HEK293 (cell line): ENCODE measurements around the gene NUDT22.

Experiments
- CTCF ChIA-PET: fragments of 350-600 bp; formaldehyde crosslinking; extraction: SDS; loops from one replicate; lab custom pipeline; 2021; ENCODE audit warnings: antibody characterized with exemption; lab: Yijun Ruan, JAX
- POLR2A ChIA-PET: fragments of 300-600 bp; formaldehyde crosslinking; extraction: SDS; loops from one replicate; lab custom pipeline; 2020; ENCODE audit warnings: antibody characterized with exemption, inconsistent platforms; lab: Yijun Ruan, JAX
- H3K27ac ChIP-seq: fragments of 200-500 bp; sonication (Bioruptor generic); 2 replicates; pipeline ENCODE4 v1.5.1; 2014; ENCODE audit warnings: low read depth, low read length, control low read depth, inconsistent platforms; ENCODE audit errors: extremely low read depth
- H3K36me3 ChIP-seq, 2 experiments: fragments of 200-500 bp in 1 of 2; sonication (Bioruptor generic) in 1 of 2; 1 replicate in 1 of 2; 2 replicates in 1 of 2; pipeline ENCODE4 v1.5.1; 2014 to 2017; ENCODE audit warnings: inconsistent platforms in 2 of 2, low read length in 2 of 2; ENCODE audit not compliant: control insufficient read depth in 2 of 2, insufficient read depth in 1 of 2
- H3K4me1 ChIP-seq: fragments of 200-500 bp; sonication (Bioruptor generic); 2 replicates; pipeline ENCODE4 v1.5.1; 2014; ENCODE audit warnings: mild to moderate bottlenecking, low read length, inconsistent platforms; ENCODE audit not compliant: control insufficient read depth, insufficient read depth
- H3K4me3 ChIP-seq: 2 replicates; pipeline ENCODE4 v1.5.1; 2011; ENCODE audit warnings: low read depth, mild to moderate bottlenecking, control low read depth, low read length, moderate library complexity
- H3K9me3 ChIP-seq: fragments of 200-500 bp; sonication (Bioruptor generic); 2 replicates; pipeline ENCODE4 v1.5.1; 2014; ENCODE audit warnings: low read depth, low read length, inconsistent platforms; ENCODE audit not compliant: control insufficient read depth, insufficient read depth
- IKZF3 ChIP-seq: fragments of 450-650 bp; IDR thresholded peaks from 2 replicates; pipeline ENCODE4 v1.5.0; 2018; ENCODE audit warnings: missing biosample characterization, mild to moderate bottlenecking, missing genetic modification characterization, moderate library complexity
- KLF1 ChIP-seq: fragments of 450-650 bp; formaldehyde crosslinking; IDR thresholded peaks from 2 replicates; pipeline ENCODE4 v1.5.1; 2016; ENCODE audit warnings: missing biosample characterization, missing genetic modification characterization
- KLF10 ChIP-seq: fragments of 450-650 bp; IDR thresholded peaks from 2 replicates; pipeline ENCODE4 v1.5.1; 2018; ENCODE audit warnings: missing biosample characterization, mild to moderate bottlenecking, missing genetic modification characterization
- KLF16 ChIP-seq: fragments of 450-650 bp; formaldehyde crosslinking; IDR thresholded peaks from 2 replicates; pipeline ENCODE4 v1.5.1; 2017; ENCODE audit warnings: missing biosample characterization, missing genetic modification characterization
- RBAK ChIP-seq: fragments of 450-650 bp; formaldehyde crosslinking; IDR thresholded peaks from 2 replicates; pipeline ENCODE4 v1.5.1; 2016; ENCODE audit warnings: missing biosample characterization, missing genetic modification characterization
- SCRT1 ChIP-seq: fragments of 450-650 bp; formaldehyde crosslinking; IDR thresholded peaks from 2 replicates; pipeline ENCODE4 v1.5.1; 2016; ENCODE audit warnings: missing biosample characterization, missing genetic modification characterization, borderline replicate concordance
- SETDB1 ChIP-seq: IDR thresholded peaks from one replicate; pipeline ENCODE4 v1.6.1; 2017; ENCODE audit warnings: mild to moderate bottlenecking, low read length, moderate library complexity, mixed read lengths; ENCODE audit not compliant: insufficient read length
- SP2 ChIP-seq: fragments of 450-650 bp; formaldehyde crosslinking; IDR thresholded peaks from 2 replicates; pipeline ENCODE4 v1.5.1; 2016; ENCODE audit warnings: missing biosample characterization, missing genetic modification characterization
- ZIC2 ChIP-seq: fragments of 450-650 bp; formaldehyde crosslinking; IDR thresholded peaks from 2 replicates; pipeline ENCODE4 v1.5.1; 2016; ENCODE audit warnings: missing biosample characterization, missing genetic modification characterization
- ZNF10 ChIP-seq: fragments of 450-650 bp; formaldehyde crosslinking; IDR thresholded peaks from 2 replicates; pipeline ENCODE4 v1.5.1; 2017; ENCODE audit warnings: missing biosample characterization, missing genetic modification characterization
- ZNF121 ChIP-seq: fragments of 450-650 bp; formaldehyde crosslinking; IDR thresholded peaks from 2 replicates; pipeline ENCODE4 v1.5.1; 2016; ENCODE audit warnings: missing biosample characterization, missing genetic modification characterization
- ZNF214 ChIP-seq: fragments of 450-650 bp; formaldehyde crosslinking; IDR thresholded peaks from 2 replicates; pipeline ENCODE4 v1.5.1; 2017; ENCODE audit warnings: missing biosample characterization, mild to moderate bottlenecking, missing genetic modification characterization, borderline replicate concordance
- ZNF274 ChIP-seq, 2 experiments: fragments of 200-500 bp in 1 of 2; fragments of 450-650 bp in 1 of 2; sonication (Bioruptor generic) in 1 of 2; formaldehyde crosslinking in 1 of 2; IDR thresholded peaks; 2 replicates each; pipeline versions ENCODE4 v1.5.1 to v1.6.1; 2014 to 2016; ENCODE audit warnings: borderline replicate concordance in 1 of 2, inconsistent platforms in 1 of 2, low read length in 1 of 2, missing biosample characterization in 1 of 2, missing genetic modification characterization in 1 of 2
- ZNF335 ChIP-seq: fragments of 450-650 bp; formaldehyde crosslinking; conservative IDR thresholded peaks from 2 replicates; pipeline ENCODE4 v1.5.1; 2016; ENCODE audit warnings: missing biosample characterization, missing genetic modification characterization
- ZNF341 ChIP-seq: fragments of 450-650 bp; formaldehyde crosslinking; IDR thresholded peaks from 2 replicates; pipeline ENCODE4; 2016; ENCODE audit warnings: low read depth, missing biosample characterization, missing genetic modification characterization
- ZNF473 ChIP-seq: fragments of 450-650 bp; formaldehyde crosslinking; IDR thresholded peaks from 2 replicates; pipeline ENCODE4 v1.5.1; 2017; ENCODE audit warnings: missing biosample characterization, missing genetic modification characterization
- ZNF549 ChIP-seq: fragments of 450-650 bp; IDR thresholded peaks from 2 replicates; pipeline ENCODE4 v1.5.1; 2018; ENCODE audit warnings: missing biosample characterization, missing genetic modification characterization, mild to moderate bottlenecking, inconsistent platforms, moderate library complexity
- ZNF571 ChIP-seq: fragments of 450-650 bp; formaldehyde crosslinking; IDR thresholded peaks from 2 replicates; pipeline ENCODE4 v1.5.0; 2017; ENCODE audit warnings: missing biosample characterization, missing genetic modification characterization
- ZNF621 ChIP-seq: fragments of 450-650 bp; formaldehyde crosslinking; IDR thresholded peaks from 2 replicates; pipeline ENCODE4 v1.5.1; 2017; ENCODE audit warnings: missing biosample characterization, missing genetic modification characterization
- ZNF670 ChIP-seq: fragments of 450-650 bp; formaldehyde crosslinking; IDR thresholded peaks from 2 replicates; pipeline ENCODE4 v1.5.1; 2016; ENCODE audit warnings: missing biosample characterization, missing genetic modification characterization, low read depth
- ZNF830 ChIP-seq: fragments of 450-650 bp; IDR thresholded peaks from 2 replicates; pipeline ENCODE4 v1.5.0; 2018; ENCODE audit warnings: missing biosample characterization, missing genetic modification characterization, low read depth, mild to moderate bottlenecking, moderate library complexity
- ZSCAN30 ChIP-seq: fragments of 450-650 bp; IDR thresholded peaks from 2 replicates; pipeline ENCODE4 v1.5.1; 2018; ENCODE audit warnings: missing biosample characterization, mild to moderate bottlenecking, missing genetic modification characterization, moderate library complexity
- TF ChIP-seq, protein P1 (sequence below): fragments of 450-650 bp; formaldehyde crosslinking; IDR thresholded peaks from 2 replicates; pipeline ENCODE4 v1.5.1; 2016; ENCODE audit warnings: missing biosample characterization, missing genetic modification characterization
- TF ChIP-seq, protein P2 (sequence below): fragments of 450-650 bp; formaldehyde crosslinking; IDR thresholded peaks from 2 replicates; pipeline ENCODE4 v1.5.1; 2017; ENCODE audit warnings: missing biosample characterization, mild to moderate bottlenecking, missing genetic modification characterization, moderate library complexity
- TF ChIP-seq, protein P3 (sequence below): fragments of 450-650 bp; formaldehyde crosslinking; IDR thresholded peaks from 2 replicates; pipeline ENCODE4 v1.5.1; 2016; ENCODE audit warnings: missing biosample characterization, missing genetic modification characterization
- TF ChIP-seq, protein P4 (sequence below): fragments of 450-650 bp; formaldehyde crosslinking; IDR thresholded peaks from 2 replicates; pipeline ENCODE4 v1.5.1; 2016; ENCODE audit warnings: missing biosample characterization, missing genetic modification characterization, low read depth
- TF ChIP-seq, protein P5 (sequence below): fragments of 450-650 bp; formaldehyde crosslinking; IDR thresholded peaks from 2 replicates; pipeline ENCODE4 v1.5.1; 2016; ENCODE audit warnings: missing biosample characterization, missing genetic modification characterization

NUDT22 gene

DNA sequence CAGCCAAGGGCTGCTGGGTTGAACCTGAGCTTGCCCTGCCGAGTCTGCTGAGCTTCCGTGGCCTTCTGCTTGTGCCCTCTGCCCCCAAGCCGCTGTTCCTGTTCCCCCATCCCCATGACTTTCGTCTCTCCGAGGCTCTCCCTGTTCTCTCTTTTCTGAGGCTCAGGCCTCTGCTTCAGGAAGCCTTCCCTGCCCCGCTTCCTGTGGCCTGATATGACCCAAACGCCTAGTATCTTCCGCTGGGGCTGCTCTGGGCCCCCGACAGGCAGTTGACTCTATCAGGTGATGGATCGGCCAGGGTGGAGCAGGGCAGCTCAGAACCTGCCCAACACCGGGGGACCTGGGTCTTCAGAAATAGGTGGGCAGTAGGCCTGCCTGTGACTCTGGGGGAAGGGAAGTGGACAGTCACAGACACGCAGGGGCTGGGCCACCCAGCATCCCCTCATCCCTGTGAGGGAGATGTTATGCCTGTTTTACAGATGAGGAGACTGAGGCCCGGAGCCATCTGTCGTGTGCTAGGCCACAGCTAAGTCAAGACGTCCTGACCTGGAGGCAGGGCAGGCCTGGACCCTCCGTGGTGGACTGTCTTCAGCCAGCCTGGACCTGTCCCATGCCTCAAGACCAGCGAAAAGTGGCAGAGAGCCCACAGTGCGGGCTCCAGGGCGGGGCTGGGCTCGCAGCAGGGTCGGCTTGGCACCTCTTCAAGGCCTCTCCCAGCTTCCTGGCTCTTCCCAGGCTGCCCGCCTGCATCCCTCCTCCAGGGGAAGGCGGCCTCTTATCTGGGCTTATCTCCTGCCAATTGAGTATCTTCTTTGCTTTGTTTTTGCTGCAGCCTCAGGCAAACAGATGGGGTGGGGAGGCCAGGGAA is 42.2 kb downstream of the NUDT22 start:
- Histone ChIP-seq H3K4me1 (peaks cover 2% of the 10 kb centered on the region; the same call in 1 of the 2 replicates), H3K36me3 (peaks cover 0 to 39% of the 10 kb centered on the region in 2 experiments; a peak in 1 of 3 replicates), H3K9me3 (no peaks in the 10 kb centered on the region), H3K27ac (peak overlapping the region; percentile 83), H3K4me3 (no peak overlapping the region)
- POLR2A ChIA-PET: interaction anchor here (0.6 to 7.0 kb wide), 11 partner anchors 10 to 87 kb away, joined by 3 to 96 read pairs (median 5); partner anchors contain the start of genes BAD, FERMT3, FKBP2 and GPR137
- CTCF ChIA-PET: interaction anchor here (0.7 to 6.8 kb wide), 6 partner anchors 16 to 382 kb away, joined by 3 to 81 read pairs (median 4); partner anchors contain the start of genes CATSPERZ, ESRRA and PLCB3
- TF ChIP-seq, protein P1, sequence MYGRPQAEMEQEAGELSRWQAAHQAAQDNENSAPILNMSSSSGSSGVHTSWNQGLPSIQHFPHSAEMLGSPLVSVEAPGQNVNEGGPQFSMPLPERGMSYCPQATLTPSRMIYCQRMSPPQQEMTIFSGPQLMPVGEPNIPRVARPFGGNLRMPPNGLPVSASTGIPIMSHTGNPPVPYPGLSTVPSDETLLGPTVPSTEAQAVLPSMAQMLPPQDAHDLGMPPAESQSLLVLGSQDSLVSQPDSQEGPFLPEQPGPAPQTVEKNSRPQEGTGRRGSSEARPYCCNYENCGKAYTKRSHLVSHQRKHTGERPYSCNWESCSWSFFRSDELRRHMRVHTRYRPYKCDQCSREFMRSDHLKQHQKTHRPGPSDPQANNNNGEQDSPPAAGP (tag by site-specific recombination): 0 out of 2 replicates have a peak, but pooled peaks have one; percentile 18
- no peak for TF ChIP-seq ZNF830 (tag by site-specific recombination)
- TF ChIP-seq RBAK (tag by site-specific recombination): no peak
- no peak for TF ChIP-seq ZNF571
- no peak for TF ChIP-seq ZNF214 (tag by site-specific recombination)
- TF ChIP-seq ZNF10: peak; percentile 21; the same call in 1 of the 2 replicates
- TF ChIP-seq ZNF621 (tag by site-specific recombination): no peak
- TF ChIP-seq, protein P2, sequence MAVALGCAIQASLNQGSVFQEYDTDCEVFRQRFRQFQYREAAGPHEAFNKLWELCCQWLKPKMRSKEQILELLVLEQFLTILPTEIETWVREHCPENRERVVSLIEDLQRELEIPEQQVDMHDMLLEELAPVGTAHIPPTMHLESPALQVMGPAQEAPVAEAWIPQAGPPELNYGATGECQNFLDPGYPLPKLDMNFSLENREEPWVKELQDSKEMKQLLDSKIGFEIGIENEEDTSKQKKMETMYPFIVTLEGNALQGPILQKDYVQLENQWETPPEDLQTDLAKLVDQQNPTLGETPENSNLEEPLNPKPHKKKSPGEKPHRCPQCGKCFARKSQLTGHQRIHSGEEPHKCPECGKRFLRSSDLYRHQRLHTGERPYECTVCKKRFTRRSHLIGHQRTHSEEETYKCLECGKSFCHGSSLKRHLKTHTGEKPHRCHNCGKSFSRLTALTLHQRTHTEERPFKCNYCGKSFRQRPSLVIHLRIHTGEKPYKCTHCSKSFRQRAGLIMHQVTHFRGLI (tag by site-specific recombination): 0 out of 2 replicates have a peak, but pooled peaks have one; percentile 40
- TF ChIP-seq ZIC2: peak; percentile 16; the same call in 1 of the 2 replicates
- peak; percentile 89 for TF ChIP-seq ZNF341
- TF ChIP-seq ZNF670: no peak
- no peak for TF ChIP-seq ZNF121 (tag by site-specific recombination)
- no peak for TF ChIP-seq SETDB1
- TF ChIP-seq, protein P3, sequence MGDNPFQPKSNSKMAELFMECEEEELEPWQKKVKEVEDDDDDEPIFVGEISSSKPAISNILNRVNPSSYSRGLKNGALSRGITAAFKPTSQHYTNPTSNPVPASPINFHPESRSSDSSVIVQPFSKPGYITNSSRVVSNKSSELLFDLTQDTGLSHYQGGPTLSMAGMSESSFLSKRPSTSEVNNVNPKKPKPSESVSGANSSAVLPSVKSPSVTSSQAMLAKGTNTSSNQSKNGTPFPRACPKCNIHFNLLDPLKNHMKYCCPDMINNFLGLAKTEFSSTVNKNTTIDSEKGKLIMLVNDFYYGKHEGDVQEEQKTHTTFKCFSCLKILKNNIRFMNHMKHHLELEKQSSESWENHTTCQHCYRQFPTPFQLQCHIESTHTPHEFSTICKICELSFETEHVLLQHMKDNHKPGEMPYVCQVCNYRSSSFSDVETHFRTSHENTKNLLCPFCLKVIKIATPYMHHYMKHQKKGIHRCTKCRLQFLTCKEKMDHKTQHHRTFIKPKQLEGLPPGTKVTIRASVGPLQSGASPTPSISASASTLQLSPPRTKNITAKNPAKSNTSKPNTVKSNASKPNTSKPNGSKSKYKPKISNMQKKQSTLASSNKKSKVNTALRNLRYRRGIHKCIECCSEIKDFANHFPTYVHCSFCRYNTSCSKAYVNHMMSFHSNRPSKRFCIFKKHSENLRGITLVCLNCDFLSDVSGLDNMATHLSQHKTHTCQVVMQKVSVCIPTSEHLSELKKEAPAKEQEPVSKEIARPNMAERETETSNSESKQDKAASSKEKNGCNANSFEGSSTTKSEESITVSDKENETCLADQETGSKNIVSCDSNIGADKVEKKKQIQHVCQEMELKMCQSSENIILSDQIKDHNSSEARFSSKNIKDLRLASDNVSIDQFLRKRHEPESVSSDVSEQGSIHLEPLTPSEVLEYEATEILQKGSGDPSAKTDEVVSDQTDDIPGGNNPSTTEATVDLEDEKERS (tag by site-specific recombination): no peak
- TF ChIP-seq, protein P4, sequence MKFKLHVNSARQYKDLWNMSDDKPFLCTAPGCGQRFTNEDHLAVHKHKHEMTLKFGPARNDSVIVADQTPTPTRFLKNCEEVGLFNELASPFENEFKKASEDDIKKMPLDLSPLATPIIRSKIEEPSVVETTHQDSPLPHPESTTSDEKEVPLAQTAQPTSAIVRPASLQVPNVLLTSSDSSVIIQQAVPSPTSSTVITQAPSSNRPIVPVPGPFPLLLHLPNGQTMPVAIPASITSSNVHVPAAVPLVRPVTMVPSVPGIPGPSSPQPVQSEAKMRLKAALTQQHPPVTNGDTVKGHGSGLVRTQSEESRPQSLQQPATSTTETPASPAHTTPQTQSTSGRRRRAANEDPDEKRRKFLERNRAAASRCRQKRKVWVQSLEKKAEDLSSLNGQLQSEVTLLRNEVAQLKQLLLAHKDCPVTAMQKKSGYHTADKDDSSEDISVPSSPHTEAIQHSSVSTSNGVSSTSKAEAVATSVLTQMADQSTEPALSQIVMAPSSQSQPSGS (tag by site-specific recombination): no peak
- 0 out of 2 replicates have a peak, but pooled peaks have one; percentile 7 for TF ChIP-seq ZNF335 (tag by site-specific recombination)
- peak; percentile 37; the same call in 1 of the 2 replicates for TF ChIP-seq KLF16 (tag by site-specific recombination)
- peak; percentile 76 for TF ChIP-seq KLF1 (tag by site-specific recombination)
- peak; percentile 66 for TF ChIP-seq SP2 (tag by site-specific recombination)
- no peak for TF ChIP-seq ZNF549
- 0 out of 2 replicates have a peak, but pooled peaks have one; percentile 24 for TF ChIP-seq ZSCAN30
- no peak for TF ChIP-seq SCRT1
- TF ChIP-seq, protein P5, sequence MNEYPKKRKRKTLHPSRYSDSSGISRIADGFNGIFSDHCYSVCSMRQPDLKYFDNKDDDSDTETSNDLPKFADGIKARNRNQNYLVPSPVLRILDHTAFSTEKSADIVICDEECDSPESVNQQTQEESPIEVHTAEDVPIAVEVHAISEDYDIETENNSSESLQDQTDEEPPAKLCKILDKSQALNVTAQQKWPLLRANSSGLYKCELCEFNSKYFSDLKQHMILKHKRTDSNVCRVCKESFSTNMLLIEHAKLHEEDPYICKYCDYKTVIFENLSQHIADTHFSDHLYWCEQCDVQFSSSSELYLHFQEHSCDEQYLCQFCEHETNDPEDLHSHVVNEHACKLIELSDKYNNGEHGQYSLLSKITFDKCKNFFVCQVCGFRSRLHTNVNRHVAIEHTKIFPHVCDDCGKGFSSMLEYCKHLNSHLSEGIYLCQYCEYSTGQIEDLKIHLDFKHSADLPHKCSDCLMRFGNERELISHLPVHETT: no peak
- TF ChIP-seq ZNF473 (tag by site-specific recombination): no peak
- TF ChIP-seq IKZF3 (tag by site-specific recombination): peak; percentile 53; the same call in 1 of the 2 replicates
- no peak for TF ChIP-seq KLF10 (tag by site-specific recombination)
- TF ChIP-seq ZNF274 (IDR thresholded peaks at IDR 0.05; ENCODE audit: low read length): no peak
- TF ChIP-seq ZNF274 (tag by site-specific recombination; IDR thresholded peaks at IDR 0.05; ENCODE audit: borderline replicate concordance): no peak
